NCI-H128 (cell line): ENCODE measurements around the gene TM4SF18.

Source experiments
- DNase-seq: peaks from one replicate; lab custom pipeline; 2025; ENCODE audit not compliant: unreplicated experiment; lab: John Stamatoyannopoulos, UW

The TM4SF18 gene

GRCh38 chr3:149331396-149331795, 2.0 kb downstream of the TM4SF18 start:
- no peak for DNase-seq

DNA sequence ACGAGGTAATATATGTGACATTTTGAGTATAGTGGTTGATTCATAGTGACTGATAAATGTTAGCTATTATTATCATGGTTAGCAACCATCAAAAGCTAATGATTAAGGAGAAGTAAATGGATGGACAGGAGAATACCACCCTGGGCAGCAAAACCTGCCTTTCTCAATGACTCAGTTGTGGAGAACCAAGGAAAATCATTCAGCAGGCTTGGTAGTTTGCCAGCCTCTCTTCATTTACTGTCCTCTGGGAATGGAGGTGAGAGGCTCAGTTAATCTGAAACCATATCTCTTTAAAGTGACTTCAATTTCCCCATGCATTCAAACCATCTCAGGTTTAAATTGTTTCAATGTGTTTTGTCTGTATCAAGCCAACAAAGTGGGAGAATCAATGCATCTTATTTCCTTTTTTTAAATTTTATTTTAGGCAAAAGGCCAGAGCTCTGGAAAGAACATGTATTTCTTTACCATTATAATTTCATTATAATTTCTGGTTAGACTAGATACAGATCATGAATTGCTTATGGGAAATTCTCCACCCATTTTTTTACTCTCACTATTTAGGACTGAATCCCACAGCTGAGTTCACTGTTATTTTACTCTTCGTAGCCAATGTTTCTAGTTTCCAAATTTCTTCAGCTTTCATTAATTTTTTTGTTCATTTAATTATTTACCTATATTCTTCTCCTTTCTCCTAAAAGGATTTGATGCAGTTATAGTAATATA, 2.7 kb downstream of the TM4SF18 start:
- peak; percentile 85 for DNase-seq

GRCh38 chr3:149327156-149327555, 6.3 kb downstream of the TM4SF18 start:
- DNase-seq: no peak

DNA sequence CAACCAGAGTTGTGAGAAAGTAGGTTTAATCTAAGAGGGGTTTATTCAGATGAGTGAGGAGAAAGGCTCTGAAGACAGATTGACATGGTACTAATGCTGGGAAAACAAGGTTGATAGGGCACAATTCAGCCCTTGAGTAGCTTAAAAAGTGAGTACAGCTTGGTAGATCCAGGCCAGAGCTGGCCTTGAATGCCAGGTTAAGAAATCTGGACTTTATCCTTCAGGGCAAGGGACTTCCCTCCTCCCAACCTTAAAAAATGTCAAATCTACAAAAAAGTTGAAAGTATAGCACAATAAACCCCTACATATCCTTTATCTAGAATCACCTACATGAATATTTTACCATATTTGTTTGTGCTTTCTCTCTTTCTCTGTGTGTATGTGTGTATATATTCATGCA, 7.9 kb downstream of the TM4SF18 start:
- no peak for DNase-seq

DNA sequence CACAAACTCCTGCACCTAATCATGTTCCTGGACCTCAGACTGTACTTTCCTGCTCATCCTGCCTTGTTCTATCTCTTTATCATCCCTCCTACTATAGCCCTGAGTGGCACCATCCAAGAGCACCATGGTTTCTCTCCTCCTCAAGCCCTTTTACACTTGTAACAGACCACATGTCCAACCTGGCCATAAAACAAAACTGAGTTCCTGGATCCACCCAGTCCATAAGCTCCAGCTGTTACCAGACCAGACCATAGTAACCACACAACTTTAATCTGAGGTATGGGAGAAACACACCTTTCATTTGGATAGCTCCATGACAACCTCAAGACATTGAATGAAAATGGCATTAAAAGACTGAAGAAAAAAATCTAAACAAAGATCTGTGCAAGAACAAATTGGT, 9.1 kb downstream of the TM4SF18 start:
- DNase-seq: no peak

- DNase-seq: no peak
Observed at GRCh38 chr3:149321640-149322039, 11.8 kb downstream of the TM4SF18 start.

GRCh38 chr3:149321136-149321535, 12.3 kb downstream of the TM4SF18 start:
- no peak for DNase-seq

DNA sequence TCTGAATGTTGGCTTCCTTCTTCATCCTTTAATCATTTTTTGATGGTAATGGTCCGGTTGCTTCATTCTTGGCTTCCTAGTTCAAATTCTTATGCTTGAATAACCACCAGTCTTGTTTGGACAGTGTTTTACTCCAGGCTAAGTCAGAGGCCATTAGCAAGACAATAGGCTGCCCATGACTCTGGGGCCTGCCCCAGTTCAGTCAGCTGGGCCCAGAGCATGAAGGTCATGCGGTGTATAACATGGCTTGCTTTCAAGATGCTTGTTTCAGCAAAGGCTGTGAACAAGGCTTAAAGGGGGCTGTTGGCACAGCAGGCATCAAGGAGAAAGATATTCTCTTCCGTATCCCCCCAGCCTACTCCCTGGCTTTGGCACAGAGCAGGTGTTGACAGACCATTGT, 13.7 kb downstream of the TM4SF18 start:
- no peak for DNase-seq

- DNase-seq: no peak
Observed at GRCh38 chr3:149317072-149317471, 16.4 kb downstream of the TM4SF18 start.

- DNase-seq: no peak
Observed at GRCh38 chr3:149316437-149316836, 17.0 kb downstream of the TM4SF18 start.

GRCh38 chr3:149315694-149316093, 17.7 kb downstream of the TM4SF18 start:
- DNase-seq: no peak

DNA sequence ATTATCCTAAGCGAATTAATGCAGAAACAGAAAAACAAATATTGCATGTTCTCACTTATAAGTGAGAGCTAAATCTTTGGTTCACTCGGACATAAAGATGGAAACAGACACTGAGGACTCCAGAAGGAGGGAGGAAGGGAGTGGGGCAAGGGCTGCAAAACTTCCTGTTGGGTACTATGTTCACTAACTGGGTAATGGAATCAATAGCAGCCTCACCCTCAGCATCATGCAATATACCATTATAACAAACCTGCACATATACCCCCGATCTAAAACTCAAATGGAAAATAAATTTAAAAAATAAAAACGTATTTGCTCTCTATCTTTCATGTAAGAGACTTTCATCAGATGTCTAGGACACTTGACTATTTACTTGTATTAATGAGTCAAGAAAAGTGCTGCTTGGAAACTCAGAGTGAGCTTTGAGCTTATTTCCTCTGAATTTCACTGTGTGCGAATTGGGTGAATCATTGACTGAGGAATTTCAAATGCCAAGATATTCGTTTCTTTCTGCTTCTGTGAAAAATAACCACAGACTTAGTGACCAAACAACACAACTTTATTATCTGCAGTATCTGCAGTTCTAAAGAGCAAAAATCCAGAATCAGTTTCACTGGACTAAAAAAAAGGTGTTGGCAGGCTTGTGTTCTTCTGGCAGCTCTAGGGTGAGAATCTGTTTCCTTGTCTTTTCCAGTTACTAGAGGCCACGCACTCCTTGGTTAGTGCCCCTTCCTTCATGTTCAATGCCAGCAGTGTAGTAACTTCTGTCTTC, 18.4 kb downstream of the TM4SF18 start:
- no peak for DNase-seq

DNA sequence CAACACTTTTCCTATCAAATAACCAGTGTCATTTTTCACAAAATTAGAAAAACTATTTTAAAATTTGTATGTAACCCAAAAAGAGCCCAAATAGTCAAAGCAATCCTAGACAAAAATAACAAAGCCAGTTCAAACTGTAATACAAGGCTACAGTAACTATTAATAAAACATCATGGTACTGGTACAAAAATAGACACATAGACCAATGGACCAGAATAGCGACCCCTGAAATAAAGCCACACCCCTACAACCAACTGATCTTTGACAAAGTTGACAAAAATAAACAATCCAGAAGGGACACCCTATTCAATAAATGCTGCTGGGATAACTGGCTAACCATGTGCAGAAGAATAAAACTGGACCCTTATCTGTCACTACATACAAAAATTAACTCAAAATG, 19.9 kb downstream of the TM4SF18 start:
- DNase-seq: no peak

GRCh38 chr3:149310796-149311534, 22.5 kb downstream of the TM4SF18 start:
- no peak for DNase-seq

GRCh38 chr3:149307435-149307783, 26.0 kb downstream of the TM4SF18 start:
- DNase-seq: no peak

DNA sequence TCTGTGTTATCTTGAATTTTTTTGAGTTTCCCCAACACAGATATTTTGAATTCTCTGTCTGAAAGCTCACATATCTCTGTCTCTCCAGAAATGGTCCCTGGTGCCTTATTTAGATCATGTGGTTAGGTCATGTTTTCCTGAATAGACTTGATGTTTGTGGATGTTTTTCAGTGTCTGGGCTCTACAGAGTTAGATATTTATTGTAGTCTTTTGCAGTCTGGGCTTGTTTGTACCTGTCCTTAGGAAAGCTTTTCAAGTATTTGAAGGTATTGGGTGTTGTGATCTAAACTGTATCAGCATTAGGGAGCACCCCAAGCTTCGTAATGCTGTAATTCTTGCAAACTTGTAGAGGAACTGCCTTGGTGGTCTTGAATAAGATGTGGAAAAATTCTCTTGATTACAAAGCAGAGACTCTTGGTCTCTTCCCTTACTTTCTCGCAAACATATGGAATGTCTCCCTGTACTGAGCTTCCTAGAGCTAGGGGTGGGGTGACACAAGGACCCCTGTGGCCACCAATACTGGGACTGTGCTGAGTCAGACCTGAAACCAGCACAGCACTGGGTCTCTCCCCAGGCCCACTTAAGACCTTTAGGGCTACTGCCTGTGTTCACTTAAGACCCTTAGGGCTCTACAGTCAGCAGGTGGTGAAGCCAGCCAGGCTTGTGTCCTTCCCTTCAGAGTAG, 26.5 kb downstream of the TM4SF18 start:
- no peak for DNase-seq

- DNase-seq: no peak
Observed at GRCh38 chr3:149305376-149305775, 28.1 kb downstream of the TM4SF18 start.

DNA sequence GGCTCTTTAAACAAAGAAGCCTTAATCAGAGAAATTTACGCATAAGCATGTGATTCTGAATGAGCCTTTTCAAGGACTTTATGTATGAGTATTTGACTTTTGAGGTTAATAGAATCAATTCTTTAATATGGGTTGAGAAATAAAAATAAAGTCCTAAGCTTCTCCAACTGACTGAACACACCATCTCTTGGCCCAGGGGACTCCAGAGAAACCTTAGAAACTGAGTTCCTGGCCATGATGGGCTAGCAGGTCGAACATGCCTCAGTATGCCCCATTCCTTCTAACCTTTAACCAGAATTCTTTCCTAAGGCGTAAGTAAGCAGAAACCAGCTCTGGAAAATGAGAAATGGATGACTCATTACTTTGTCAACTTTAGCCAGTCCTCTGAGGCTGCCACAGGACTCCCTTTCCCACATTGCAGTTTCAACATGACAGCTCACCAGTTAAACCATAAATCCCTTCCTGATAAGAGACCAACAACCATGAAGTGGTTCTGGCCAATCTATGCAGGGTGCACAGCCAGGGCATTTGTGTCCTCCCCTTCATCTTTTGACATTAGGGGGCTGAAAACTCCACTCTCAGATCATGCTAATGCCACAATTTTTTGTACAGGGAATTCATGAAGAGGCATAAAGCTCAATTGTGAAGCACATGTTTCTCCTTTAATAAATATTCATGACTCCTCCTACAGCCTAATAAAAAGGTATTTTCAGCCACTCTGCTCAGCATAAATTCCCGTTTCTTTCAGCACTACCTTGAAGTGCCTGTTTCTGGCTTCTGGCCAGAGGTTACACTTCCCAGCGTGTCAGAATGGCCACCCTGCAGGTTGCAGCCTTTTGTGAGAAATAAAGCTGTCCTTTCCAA, 33.3 kb downstream of the TM4SF18 start:
- no peak for DNase-seq

DNA sequence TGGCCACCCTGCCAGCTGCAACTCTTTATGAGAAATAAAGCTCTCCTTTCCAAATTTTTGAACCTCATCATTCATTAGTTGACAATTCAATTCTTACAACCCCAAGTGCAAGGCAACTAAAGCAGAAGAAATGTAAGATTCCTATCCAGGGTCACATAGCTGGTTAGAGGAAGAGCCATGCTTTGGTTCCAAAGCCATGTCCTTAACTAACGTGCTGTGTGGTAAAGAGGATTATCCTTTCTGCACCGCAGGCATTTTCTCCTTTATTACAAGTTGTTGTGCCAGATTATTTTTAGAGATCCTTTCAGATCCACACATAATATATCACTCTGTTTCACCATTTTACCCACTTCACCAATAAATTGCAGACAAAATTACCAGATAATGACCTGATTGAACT, 36.5 kb downstream of the TM4SF18 start:
- DNase-seq: no peak

DNA sequence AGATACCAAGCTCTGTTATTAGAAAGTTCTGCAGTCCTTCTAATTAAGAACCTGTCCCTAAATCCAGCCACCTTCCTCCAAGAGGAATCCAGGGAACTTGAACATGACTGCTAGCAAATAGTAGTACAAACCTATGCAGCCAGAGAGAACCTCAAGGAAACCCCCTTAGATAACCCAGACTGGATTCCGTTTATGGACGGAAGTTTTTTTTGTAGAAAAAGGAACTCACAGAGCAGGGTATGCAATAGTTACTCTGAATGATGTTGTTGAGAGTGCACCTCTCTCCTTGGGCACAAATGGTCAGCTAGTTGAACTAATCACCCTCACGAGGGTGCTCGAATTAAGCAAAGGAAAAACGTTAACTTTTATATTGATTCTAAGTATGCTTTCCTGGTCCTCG, 40.8 kb downstream of the TM4SF18 start:
- no peak for DNase-seq

DNA sequence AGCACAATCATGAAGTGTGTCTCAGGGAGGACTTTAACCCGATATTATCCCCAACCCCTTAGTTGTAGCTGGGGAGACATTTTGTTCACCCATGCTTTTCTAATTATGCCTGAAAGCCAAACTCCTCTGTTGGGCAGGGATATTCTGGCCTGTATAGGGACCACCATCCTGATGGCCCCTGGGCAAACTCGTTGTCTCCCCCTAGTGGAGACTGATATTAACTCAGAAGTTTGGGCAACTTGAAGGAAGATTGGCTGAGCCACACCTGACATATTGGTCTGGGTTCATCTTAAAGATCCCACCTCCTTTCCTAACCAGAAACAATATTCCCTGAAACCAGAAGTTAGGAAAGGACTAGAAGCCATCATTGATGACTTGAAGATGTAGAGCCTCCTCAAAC, 42.3 kb downstream of the TM4SF18 start:
- DNase-seq: no peak
